Measurements from ENCODE around the gene SMG6. TPM values are rescaled to one million over a fixed set of nuclear protein-coding genes. Genes with fewer than 3 reads are reported as not detected.
"Not testable (repeated sequence)": the region's sequence is repeated elsewhere in the genome, so short reads cannot be mapped to it uniquely, and the experiment has no call there.

The SMG6 gene
- total RNA-seq, 1 donor from 2014 or later: 75.5 TPM

DNA sequence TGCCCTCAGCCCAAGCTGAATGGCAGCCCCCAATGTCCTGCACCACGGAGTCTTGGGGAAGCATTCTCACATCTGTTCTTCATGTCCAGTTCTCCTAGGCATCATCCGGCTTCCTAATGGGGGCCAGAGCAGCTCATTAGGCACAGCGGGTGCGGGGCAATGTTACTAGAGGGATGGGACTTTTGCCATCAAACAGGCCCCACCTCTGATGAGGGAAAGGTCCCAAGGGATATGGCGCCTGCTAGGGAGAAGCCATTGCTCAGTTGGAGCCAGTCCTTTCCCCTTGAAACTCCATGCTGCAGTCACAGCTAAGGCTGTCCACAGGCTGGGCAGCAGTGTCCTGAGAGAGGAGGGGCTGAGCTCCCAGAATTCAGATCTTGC, 275.4 kb downstream of the SMG6 start:
- DNase-seq (ENCODE audit: low read depth): no peak

- DNase-seq (ENCODE audit: low read depth): no peak
Observed at GRCh38 chr17:2027528-2028233, 275.9 kb downstream of the SMG6 start.

DNA sequence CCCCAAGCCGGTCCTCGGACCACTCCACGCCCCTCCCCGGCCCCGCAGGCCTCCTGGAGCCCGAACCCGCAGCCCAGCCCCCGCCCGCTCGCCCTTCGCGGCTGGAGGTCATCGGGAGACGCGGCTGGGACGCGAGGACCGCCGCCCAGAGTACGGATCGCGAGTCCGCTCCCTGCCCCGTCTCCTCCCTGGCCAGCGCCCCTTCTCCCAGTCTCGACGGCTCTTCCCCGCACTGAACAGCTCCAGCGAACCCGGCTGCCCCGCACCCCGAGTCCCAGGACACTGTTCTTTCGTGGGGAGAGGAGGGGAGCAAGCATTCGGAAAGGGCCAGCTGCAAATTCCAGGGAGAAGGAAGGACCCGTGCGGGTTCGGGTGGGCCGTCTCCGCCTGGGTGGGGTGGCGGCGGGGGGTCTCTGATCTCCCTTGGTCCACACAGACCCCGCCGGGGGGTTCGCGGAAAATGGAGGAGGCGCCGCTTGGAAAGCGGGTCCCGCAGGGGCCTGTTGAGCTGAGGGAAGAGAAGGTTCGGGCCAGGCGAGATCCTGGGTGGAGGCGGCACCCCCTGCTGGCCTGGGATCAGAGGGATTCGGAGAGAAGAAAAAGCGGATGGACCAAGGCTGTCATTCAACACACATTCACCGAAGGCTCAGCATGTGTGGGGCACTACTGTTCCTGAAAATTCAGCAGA, 277.8 kb downstream of the SMG6 start:
- DNase-seq (ENCODE audit: low read depth): peak; percentile 37

GRCh38 chr17:2025220-2025621, 278.4 kb downstream of the SMG6 start, which contains the start of gene RTN4RL1:
Gene RTN4RL1, minus strand, starts transcription at chr17:2025334. Its CDS starts 469 bp downstream, at chr17:2024865.
- no peak for DNase-seq (ENCODE audit: low read depth)

DNA sequence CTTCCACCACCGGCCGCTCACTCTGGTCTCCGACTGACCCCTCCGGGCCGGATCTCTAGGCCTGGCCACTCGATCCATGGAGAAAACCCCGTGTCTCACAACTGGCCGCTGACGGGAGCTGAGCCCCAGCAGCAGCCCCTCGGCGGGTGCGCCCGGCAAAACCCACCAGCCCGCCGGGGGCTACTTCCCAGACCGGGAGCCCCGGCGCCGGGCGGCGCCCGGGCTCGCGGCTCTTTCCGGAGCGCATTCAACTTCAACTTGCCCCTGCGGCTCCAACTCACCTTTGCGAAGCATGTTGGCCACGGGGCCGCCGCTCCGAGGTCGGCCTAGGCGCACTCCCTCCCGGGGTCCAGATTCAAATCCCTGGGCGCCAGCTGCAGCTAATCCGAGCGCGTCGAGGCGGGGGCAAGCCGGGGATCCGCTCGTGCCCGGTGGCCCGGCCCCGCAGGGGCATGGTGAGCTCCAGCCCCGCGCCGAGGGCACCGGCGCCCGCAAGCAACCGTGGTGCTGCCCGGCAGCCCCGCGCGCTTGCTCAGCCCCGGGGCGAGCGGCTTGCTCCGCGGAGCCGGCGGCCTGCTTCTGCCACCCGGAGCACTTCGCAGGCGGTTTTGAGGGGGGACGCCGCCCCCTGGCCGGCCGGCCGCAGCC, 278.9 kb downstream of the SMG6 start:
- no peak for DNase-seq (ENCODE audit: low read depth)

DNA sequence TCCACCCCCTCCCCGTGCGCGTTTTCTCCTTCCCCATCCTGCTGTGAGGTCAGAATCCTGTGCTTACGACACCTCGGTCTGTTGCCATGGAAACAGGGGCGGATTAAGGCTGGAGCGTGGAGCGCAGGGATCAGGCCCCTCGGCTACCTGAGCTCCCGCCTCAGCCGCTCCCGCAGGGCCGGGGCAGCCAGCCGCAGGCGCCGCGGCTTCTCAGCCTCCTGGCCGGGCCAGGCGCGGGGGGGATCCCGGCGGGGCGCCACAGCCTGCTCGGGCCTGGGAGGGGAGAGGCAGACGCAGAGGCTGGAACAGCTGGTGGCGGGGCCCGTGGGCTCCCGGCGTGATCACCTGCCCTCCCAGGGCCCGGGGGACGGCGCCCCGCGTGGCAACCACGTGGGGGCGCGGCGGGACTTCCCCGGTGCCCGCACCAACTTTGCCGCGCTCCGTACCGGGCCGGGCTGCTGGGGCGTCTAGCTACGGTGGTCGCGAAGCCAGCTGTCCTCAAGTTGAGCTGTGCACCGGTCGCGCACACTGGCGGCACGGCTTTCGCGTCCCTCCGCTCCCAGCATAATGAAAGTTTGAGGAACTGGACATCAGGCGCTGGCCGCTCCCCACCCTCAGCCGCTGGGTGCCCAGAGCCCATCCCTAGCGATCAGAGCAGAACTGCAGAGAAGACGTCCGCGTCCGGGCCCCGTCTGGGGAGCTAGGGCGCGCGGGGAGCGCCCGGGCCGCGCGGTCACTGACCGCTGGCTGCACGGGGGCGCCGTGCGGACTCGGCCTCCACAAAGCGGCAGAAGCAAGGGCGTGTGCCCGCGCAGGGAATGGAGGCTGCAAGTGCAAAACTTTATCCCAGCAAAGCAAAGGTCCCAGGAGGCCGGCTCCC, 279.7 kb downstream of the SMG6 start:
- no peak for DNase-seq (ENCODE audit: low read depth)

DNA sequence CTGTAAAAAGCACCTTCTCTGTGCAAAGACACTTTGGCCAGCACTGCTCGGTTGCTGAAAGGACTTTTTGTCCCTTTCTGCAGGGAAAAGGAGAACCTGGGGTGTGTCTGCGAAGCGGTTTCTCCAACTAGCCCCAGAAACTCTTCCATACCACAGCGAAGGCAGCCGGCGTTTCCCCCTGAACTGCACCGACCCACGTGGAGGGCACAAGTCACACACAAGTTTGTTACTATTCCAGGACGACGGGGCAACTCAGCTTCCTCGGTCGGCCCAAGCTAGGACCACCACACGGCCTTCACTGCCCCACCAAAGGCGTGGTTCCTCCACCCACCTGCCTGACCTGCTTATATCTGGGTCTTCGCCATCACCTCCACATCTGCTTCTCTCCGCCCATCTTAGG, 280.3 kb downstream of the SMG6 start:
- no peak for DNase-seq (ENCODE audit: low read depth)

DNA sequence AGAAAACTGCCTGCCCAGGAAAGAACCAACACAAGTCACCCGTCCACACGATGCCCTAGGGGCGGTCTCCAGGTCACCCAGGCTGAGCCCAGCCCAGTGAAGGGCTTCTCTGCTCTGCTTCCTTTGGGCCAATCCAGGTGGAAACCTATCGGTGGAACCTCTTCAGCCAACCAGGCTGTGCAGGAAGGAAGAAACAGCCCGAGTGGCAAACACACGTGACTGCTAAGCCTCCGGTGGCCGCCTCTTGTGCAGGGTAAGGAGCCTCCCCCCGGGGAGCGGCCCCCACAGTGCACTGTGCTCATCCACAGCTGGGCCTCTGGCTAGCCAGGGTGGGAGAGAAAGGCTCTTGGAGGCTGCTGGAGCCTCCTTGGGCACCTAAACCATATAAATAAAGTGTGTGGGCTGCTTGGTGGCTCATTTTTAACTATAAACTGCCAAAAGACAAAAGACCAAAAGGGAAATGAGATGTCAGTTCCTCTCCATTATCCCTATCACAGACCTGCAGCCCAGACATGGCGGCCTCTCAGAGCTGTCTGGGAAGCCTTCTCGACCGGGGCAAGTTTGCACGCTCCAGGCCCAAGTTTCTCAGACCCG, 280.8 kb downstream of the SMG6 start:
- no peak for DNase-seq (ENCODE audit: low read depth)

DNA sequence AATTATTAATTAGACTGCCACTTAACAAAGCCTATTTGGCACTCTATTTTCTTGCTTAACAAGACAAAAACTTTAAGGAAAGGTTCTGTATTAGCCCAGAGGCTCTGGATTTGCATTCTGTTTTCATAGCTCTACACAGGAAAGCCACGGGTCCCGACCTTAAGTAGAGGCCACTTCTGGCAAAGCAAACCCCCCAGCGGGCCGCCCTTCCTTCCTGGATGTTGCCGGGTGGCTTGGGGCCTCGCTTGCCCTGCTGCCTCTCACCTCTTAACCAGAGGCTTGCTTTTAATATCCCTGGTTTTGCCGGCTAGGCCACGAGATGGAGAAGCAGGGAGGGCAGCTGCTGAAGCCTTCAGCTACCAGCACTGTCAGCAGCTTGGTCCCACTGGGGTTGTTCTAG, 282.9 kb downstream of the SMG6 start:
- no peak for DNase-seq (ENCODE audit: low read depth)

- DNase-seq (ENCODE audit: low read depth): no peak
Observed at GRCh38 chr17:2019723-2020122, 283.9 kb downstream of the SMG6 start.

DNA sequence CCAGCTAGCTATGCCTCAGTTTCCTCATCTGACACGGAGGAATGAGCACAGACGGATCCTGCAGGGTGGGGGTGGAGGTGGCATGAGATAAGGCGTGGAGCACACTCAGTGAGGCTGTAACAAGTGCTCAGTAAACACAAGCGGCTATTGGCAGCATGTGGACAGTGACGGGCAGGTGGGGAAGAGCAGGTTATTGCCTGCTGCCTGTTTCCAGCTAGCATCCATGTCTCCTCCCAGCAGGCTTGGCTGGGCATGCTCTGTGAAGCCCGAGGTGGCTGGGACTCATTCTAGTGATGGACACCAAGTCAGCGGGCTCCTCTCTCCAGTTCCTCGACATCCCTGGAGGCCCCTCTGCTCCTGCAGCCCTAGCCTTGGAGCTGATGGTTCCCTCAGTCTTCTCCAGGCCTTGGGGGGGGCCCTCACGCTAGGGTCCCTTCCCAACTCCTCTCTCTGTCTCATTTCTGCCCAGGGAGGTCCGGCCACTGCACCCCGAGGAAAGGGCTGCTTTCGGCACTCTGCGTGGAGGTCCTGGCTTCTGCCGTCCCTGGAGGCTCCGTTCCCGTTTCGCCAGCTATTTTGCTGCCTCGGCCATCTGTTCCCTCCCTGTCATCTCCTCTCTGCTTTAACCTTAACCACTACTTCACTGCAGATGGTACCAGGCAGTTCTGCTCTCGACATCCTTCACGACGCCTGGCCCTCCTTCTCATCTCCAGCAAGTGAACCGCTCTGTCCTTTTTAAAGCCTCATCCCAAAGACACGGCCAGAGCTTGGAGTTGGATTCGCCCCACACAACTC, 284.7 kb downstream of the SMG6 start:
- no peak for DNase-seq (ENCODE audit: low read depth)

DNA sequence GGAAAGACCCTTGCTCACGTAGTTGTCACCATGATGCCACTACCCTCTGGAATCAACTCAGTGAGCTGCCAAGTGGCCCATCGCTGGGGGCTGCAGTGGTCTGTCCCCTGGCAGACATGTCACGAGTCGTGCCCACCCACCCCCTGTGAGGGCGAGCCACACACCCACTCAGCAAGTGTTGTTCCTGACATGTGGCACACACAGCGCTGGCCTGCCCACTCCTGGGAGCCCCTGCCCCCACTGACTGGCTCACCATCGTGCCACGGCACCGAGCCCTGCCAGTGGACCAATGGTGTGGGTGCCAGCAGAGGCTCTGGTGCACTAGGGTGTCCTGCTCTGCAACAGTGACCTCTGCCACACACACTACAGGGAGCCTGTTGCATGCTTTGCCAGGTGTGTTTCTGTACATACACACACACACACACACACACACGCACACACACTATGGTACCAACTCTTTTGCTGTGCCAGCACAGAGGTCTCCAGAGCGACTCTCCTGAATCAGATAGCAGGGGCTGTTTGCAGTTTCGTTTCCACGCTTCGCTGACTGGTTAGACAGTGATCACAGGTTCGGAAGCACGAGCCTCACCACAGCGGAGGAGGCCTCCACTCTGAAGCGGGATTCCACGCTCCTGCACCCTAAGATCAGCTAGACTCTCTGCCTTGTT, 286.2 kb downstream of the SMG6 start:
- peak; percentile 16 for DNase-seq (ENCODE audit: low read depth)

DNA sequence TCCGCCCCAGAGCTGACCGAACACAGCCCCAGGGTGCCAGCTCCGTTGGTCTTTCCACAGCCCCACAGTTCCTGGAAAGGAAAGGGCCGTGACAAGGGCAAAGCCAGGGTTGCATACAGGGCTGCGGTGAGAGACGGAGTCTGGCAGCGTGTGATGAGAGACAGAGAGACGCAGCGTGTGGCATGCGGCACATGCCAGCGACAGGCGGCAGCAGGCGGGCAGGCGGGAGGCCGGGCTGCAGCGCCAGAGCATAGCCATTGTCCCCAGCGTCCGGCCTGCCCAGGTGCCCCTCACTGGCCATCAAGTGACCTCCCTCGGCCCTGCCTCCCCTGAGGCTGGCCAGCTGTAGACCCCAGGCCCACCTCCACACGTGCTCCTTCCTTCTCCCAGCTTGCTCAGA, 287.1 kb downstream of the SMG6 start:
- DNase-seq (ENCODE audit: low read depth): no peak

DNA sequence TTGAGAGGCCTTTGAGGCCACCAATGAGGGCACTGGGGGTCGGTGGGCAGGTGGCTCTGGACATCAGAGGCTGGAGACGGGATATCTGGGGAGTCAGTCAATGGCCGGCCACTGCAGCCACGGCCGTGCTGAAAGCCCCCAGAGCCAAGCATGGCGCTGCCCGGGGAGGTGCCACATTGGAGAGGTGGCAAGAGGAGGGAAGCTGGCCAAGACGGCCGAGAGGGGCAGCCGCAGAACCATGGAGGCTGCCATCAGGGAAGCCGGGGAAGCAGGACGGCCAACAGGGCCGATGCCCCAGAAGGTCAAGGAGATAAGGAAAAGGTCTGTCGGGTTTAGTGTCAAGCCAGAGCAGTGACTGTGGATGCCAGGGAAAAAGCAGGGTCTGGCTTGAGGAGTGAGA, 288.3 kb downstream of the SMG6 start:
- no peak for DNase-seq (ENCODE audit: low read depth)

DNA sequence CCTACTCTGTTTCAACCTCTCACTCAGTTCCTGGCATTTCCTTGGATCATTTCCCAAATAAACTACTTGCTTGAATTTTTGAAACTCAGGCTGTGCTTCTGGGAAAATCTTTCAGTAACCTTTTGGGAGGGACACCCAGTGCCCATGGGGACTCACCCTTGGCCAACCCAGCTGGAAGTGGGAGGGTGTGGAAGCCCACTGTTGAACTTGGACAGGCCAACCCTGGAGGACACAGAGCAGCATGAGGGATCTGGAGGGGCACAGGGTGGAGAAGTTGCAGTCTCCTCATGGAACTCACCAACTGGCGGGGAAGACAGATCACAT, 289.6 kb downstream of the SMG6 start:
- no peak for DNase-seq (ENCODE audit: low read depth)

- not testable (repeated sequence) for DNase-seq (ENCODE audit: low read depth)
Observed at GRCh38 chr17:2013220-2013993, 290.2 kb downstream of the SMG6 start.

DNA sequence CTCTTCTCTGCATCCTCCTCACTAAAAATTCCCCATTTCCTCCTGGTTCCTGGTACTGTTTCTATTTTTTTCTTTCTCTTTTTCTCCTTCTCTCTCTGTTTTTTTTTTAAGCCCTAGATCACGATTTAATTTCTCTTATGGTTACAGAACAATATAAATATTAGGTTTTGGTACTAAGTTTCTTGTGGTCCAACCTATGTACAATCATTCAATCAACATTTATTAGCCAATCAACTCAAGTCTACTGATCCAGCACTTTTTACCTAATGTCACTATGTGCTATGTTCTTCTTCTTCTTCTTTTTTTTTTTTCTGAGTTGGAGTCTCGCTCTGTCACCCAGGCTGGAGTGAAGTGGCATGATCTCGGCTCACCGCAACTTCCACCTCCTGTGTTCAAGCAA, 291.1 kb downstream of the SMG6 start:
- no peak for DNase-seq (ENCODE audit: low read depth)

GRCh38 chr17:2011411-2012371, 291.9 kb downstream of the SMG6 start:
- DNase-seq (ENCODE audit: low read depth): no peak

Measured in renal cortical epithelial cell (primary cell).